GM15510 (cell line): Measurements from ENCODE around the gene ZIC3.

Experiments
- POLR2A ChIP-seq: IDR thresholded peaks from 3 replicates; pipeline ENCODE4 v1.6.1; 2011; ENCODE audit warnings: borderline replicate concordance; ENCODE audit not compliant: insufficient read length; ENCODE audit errors: extremely low read depth

Gene ZIC3

GRCh38 chrX:137565921-137566745, at the start of gene ZIC3:
Gene ZIC3 (plus strand): TSS chrX:137566127. CDS start chrX:137566692, 565 bp downstream.
- TF ChIP-seq POLR2A = no peak

- TF ChIP-seq POLR2A = no peak
These were observed 46.5 kb upstream of the ZIC3 start for GRCh38 chrX:137519459-137519858.

GRCh38 chrX:137545711-137546651, 19.9 kb upstream of the ZIC3 start:
- TF ChIP-seq POLR2A = no peak

GRCh38 chrX:137547291-137547690, 18.6 kb upstream of the ZIC3 start:
- TF ChIP-seq POLR2A = no peak

GRCh38 chrX:137548261-137548660, 17.7 kb upstream of the ZIC3 start:
- TF ChIP-seq POLR2A = no peak

GRCh38 chrX:137549073-137549472, 16.9 kb upstream of the ZIC3 start:
- TF ChIP-seq POLR2A = no peak

GRCh38 chrX:137549851-137550664, 15.9 kb upstream of the ZIC3 start:
- no peak for TF ChIP-seq POLR2A

GRCh38 chrX:137550665-137551261, 15.2 kb upstream of the ZIC3 start:
- TF ChIP-seq POLR2A = no peak

- no peak for TF ChIP-seq POLR2A
These were observed 3.8 kb upstream of the ZIC3 start for GRCh38 chrX:137562096-137562495.

GRCh38 chrX:137563681-137564651, 2.0 kb upstream of the ZIC3 start:
- TF ChIP-seq POLR2A = no peak

GRCh38 chrX:137565318-137565904, 516 bp upstream of the ZIC3 start:
- no peak for TF ChIP-seq POLR2A

GRCh38 chrX:137566746-137567679, 1.1 kb downstream of the ZIC3 start:
- TF ChIP-seq POLR2A = no peak

GRCh38 chrX:137567682-137568232, 1.8 kb downstream of the ZIC3 start:
- TF ChIP-seq POLR2A = no peak
